Measurements from ENCODE around the gene KCNJ14.

Gene KCNJ14

GRCh38 chr19:48455908-48456562 is 661 bp downstream of the KCNJ14 start:
- no peak overlapping the region for H3K9ac ChIP-seq (ENCODE audit: low read length)
- peaks cover 55% of the 10 kb centered on the region for H3K79me2 ChIP-seq (ENCODE audit: low read length)
- no peaks in the 10 kb centered on the region for H3K27me3 ChIP-seq (ENCODE audit: low read depth, low read length)
- no peak overlapping the region for H3K27ac ChIP-seq (ENCODE audit: low read length)
- H3K9me3 ChIP-seq (ENCODE audit: insufficient read depth, low read length), result no peaks in the 10 kb centered on the region
- TF ChIP-seq, protein P1, sequence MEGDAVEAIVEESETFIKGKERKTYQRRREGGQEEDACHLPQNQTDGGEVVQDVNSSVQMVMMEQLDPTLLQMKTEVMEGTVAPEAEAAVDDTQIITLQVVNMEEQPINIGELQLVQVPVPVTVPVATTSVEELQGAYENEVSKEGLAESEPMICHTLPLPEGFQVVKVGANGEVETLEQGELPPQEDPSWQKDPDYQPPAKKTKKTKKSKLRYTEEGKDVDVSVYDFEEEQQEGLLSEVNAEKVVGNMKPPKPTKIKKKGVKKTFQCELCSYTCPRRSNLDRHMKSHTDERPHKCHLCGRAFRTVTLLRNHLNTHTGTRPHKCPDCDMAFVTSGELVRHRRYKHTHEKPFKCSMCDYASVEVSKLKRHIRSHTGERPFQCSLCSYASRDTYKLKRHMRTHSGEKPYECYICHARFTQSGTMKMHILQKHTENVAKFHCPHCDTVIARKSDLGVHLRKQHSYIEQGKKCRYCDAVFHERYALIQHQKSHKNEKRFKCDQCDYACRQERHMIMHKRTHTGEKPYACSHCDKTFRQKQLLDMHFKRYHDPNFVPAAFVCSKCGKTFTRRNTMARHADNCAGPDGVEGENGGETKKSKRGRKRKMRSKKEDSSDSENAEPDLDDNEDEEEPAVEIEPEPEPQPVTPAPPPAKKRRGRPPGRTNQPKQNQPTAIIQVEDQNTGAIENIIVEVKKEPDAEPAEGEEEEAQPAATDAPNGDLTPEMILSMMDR (IDR thresholded peaks at IDR 0.05; ENCODE audit: low read depth, low read length), result no peak
- TF ChIP-seq EZH2phosphoT487 (IDR thresholded peaks at IDR 0.05; ENCODE audit: low read depth), result no peak
- no peak overlapping the region for H2AFZ ChIP-seq (ENCODE audit: low read depth, low read length)
- no peak overlapping the region for H3K4me3 ChIP-seq (ENCODE audit: low read length)
- H4K20me1 ChIP-seq (ENCODE audit: insufficient read depth, low read length), result 0 out of 2 replicates have a peak, but pooled peaks cover 3% of the 10 kb centered on the region
- no peaks in the 10 kb centered on the region for H3K4me1 ChIP-seq (ENCODE audit: low read length)
- H3K4me2 ChIP-seq (ENCODE audit: low read length), result no peak overlapping the region
- H3K36me3 ChIP-seq (replicated peaks; ENCODE audit: low read depth, low read length), result peaks cover 59% of the 10 kb centered on the region

- Histone ChIP-seq H3K27me3 (ENCODE audit: low read depth, low read length) (no peaks in the 10 kb centered on the region), H3K9me3 (ENCODE audit: insufficient read depth, low read length) (no peaks in the 10 kb centered on the region), H4K20me1 (ENCODE audit: insufficient read depth, low read length) (0 out of 2 replicates have a peak, but pooled peaks cover 3% of the 10 kb centered on the region), H2AFZ (ENCODE audit: low read depth, low read length) (no peak overlapping the region), H3K4me3 (ENCODE audit: low read length) (no peak overlapping the region), H3K9ac (ENCODE audit: low read length) (no peak overlapping the region), H3K4me2 (ENCODE audit: low read length) (no peak overlapping the region), H3K36me3 (replicated peaks; ENCODE audit: low read depth, low read length) (peaks cover 54% of the 10 kb centered on the region), H3K4me1 (ENCODE audit: low read length) (no peaks in the 10 kb centered on the region), H3K27ac (ENCODE audit: low read length) (no peak overlapping the region), H3K79me2 (ENCODE audit: low read length) (peaks cover 48% of the 10 kb centered on the region)
- TF ChIP-seq, protein P1 (IDR thresholded peaks at IDR 0.05; ENCODE audit: low read depth, low read length), result no peak
- TF ChIP-seq EZH2phosphoT487 (IDR thresholded peaks at IDR 0.05; ENCODE audit: low read depth), result no peak
These were observed 1.5 kb downstream of the KCNJ14 start for GRCh38 chr19:48456864-48457263.

DNA sequence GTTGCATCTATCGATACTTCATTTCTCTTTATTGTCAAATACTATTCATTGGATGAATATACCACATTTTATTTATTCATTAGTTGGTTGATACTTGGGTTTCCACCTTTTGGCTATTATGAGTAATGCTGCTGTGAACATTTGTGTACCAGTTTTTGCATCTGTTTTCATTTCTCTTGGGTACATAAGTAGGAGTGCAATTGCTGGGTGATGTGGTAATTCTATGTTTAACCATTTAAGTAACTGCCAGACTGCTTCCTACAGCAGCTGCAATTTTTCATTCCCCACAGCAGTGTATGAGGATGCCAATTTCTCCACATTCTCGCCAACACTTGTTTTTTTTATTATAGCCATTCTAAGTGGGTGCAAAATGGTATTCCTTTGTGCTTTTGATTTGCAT is 2.6 kb downstream of the KCNJ14 start:
- Histone ChIP-seq H3K27me3 (ENCODE audit: low read depth, low read length) (no peaks in the 10 kb centered on the region), H3K79me2 (ENCODE audit: low read length) (peaks cover 39% of the 10 kb centered on the region), H3K4me3 (ENCODE audit: low read length) (no peak overlapping the region), H3K36me3 (replicated peaks; ENCODE audit: low read depth, low read length) (peaks cover 55% of the 10 kb centered on the region), H2AFZ (ENCODE audit: low read depth, low read length) (no peak overlapping the region), H3K9me3 (ENCODE audit: insufficient read depth, low read length) (no peaks in the 10 kb centered on the region), H4K20me1 (ENCODE audit: insufficient read depth, low read length) (0 out of 2 replicates have a peak, but pooled peaks cover 3% of the 10 kb centered on the region), H3K4me1 (ENCODE audit: low read length) (no peaks in the 10 kb centered on the region), H3K9ac (ENCODE audit: low read length) (no peak overlapping the region), H3K27ac (ENCODE audit: low read length) (no peak overlapping the region), H3K4me2 (ENCODE audit: low read length) (no peak overlapping the region)
- TF ChIP-seq, protein P1 (IDR thresholded peaks at IDR 0.05; ENCODE audit: low read depth, low read length), result no peak
- no peak for TF ChIP-seq EZH2phosphoT487 (IDR thresholded peaks at IDR 0.05; ENCODE audit: low read depth)

- no peaks in the 10 kb centered on the region for H3K9me3 ChIP-seq (ENCODE audit: insufficient read depth, low read length)
- H3K27me3 ChIP-seq (ENCODE audit: low read depth, low read length), result no peaks in the 10 kb centered on the region
- H4K20me1 ChIP-seq (ENCODE audit: insufficient read depth, low read length), result no peaks in the 10 kb centered on the region
- no peak for TF ChIP-seq EZH2phosphoT487 (IDR thresholded peaks at IDR 0.05; ENCODE audit: low read depth)
- TF ChIP-seq, protein P1 (IDR thresholded peaks at IDR 0.05; ENCODE audit: low read depth, low read length), result no peak
- no peaks in the 10 kb centered on the region for H3K4me1 ChIP-seq (ENCODE audit: low read length)
- H3K4me2 ChIP-seq (ENCODE audit: low read length), result no peak overlapping the region
- H3K79me2 ChIP-seq (ENCODE audit: low read length), result peaks cover 14% of the 10 kb centered on the region
- H2AFZ ChIP-seq (ENCODE audit: low read depth, low read length), result no peak overlapping the region
- no peak overlapping the region for H3K9ac ChIP-seq (ENCODE audit: low read length)
- no peak overlapping the region for H3K4me3 ChIP-seq (ENCODE audit: low read length)
- peaks cover 28% of the 10 kb centered on the region for H3K36me3 ChIP-seq (replicated peaks; ENCODE audit: low read depth, low read length)
- H3K27ac ChIP-seq (ENCODE audit: low read length), result no peak overlapping the region
These were observed 6.2 kb downstream of the KCNJ14 start for GRCh38 chr19:48461651-48461981.

All from OCI-LY3 (cell line).